Activated B cell treated with CpG ODN at 0.5 μM for 24 hours (primary cell): ENCODE measurements around the gene UPK1B. TPM values are rescaled to one million over a fixed set of nuclear protein-coding genes. Genes with fewer than 3 reads are reported as not detected.

Source experiments
- ATAC-seq: fragments of 200-7000 bp; cut with Tn5 transposase; one replicate; pipeline ENCODE4 v1.10.0; 2021; ENCODE audit warnings: low read depth, mild to moderate bottlenecking, moderate library complexity
- CTCF ChIA-PET: fragments of 350-600 bp; sonication (Branson Sonifier 250); formaldehyde crosslinking; loops from one replicate; lab custom pipeline; 2021; ENCODE audit warnings: antibody characterized with exemption; lab: Charles Lee
- POLR2A ChIA-PET: fragments of 350-600 bp; sonication (Branson Sonifier 250); formaldehyde crosslinking; loops from one replicate; lab custom pipeline; 2021; ENCODE audit warnings: antibody characterized with exemption; lab: Charles Lee
- DNase-seq: peaks from one replicate; pipeline ENCODE4 v3.0.0; 2022
- H3K27ac Mint-ChIP-seq: one replicate; pipeline ENCODE4 v1.8.0; 2020; ENCODE audit warnings: mixed read lengths
- H3K27me3 Mint-ChIP-seq: one replicate; pipeline ENCODE4 v1.8.0; 2021; ENCODE audit warnings: mixed read lengths
- H3K36me3 Mint-ChIP-seq: one replicate; pipeline ENCODE4 v1.8.0; 2021; ENCODE audit warnings: low read depth, mixed read lengths
- H3K4me1 Mint-ChIP-seq: one replicate; pipeline ENCODE4 v1.8.0; 2021; ENCODE audit warnings: mixed read lengths
- H3K4me3 Mint-ChIP-seq: one replicate; pipeline ENCODE4 v1.8.0; 2020; ENCODE audit warnings: mild to moderate bottlenecking, mixed read lengths
- H3K9me3 Mint-ChIP-seq: one replicate; pipeline ENCODE4 v1.8.0; 2020; ENCODE audit warnings: mixed read lengths
- intact Hi-C: fragments of 100-400 bp; cut with micrococcal nuclease; formaldehyde crosslinking; loops from one replicate; pipeline ENCODE4 v1.15.1; 2024
- total RNA-seq: library from RNA; stranded (reverse); gene quantifications from 2 replicates; pipeline ENCODE4 v1.2.3, GENCODE V29; 2022
- TF ChIP-seq, protein P1 (sequence below): fragments of 200-600 bp; IDR thresholded peaks from one replicate; pipeline ENCODE4 v1.8.0; 2022; ENCODE audit warnings: antibody characterized with exemption, mild to moderate bottlenecking

UPK1B gene
- total RNA-seq, 1 donor from 2014 or later = not detected

GRCh38 chr3:119205209-119205608 lies 31.8 kb downstream of the UPK1B start:
- H3K27me3 Mint-ChIP-seq = no peaks in the 10 kb centered on the region
- no peak for DNase-seq
- H3K4me3 Mint-ChIP-seq = no peak overlapping the region
- POLR2A ChIA-PET = no interaction called here
- no peak overlapping the region for H3K27ac Mint-ChIP-seq
- H3K4me1 Mint-ChIP-seq = no peaks in the 10 kb centered on the region
- no peaks in the 10 kb centered on the region for H3K9me3 Mint-ChIP-seq
- no peak for ATAC-seq
- peaks cover 22% of the 10 kb centered on the region for H3K36me3 Mint-ChIP-seq
- CTCF ChIA-PET = no interaction called here
- intact Hi-C loops = no loop called here
- TF ChIP-seq, protein P1, sequence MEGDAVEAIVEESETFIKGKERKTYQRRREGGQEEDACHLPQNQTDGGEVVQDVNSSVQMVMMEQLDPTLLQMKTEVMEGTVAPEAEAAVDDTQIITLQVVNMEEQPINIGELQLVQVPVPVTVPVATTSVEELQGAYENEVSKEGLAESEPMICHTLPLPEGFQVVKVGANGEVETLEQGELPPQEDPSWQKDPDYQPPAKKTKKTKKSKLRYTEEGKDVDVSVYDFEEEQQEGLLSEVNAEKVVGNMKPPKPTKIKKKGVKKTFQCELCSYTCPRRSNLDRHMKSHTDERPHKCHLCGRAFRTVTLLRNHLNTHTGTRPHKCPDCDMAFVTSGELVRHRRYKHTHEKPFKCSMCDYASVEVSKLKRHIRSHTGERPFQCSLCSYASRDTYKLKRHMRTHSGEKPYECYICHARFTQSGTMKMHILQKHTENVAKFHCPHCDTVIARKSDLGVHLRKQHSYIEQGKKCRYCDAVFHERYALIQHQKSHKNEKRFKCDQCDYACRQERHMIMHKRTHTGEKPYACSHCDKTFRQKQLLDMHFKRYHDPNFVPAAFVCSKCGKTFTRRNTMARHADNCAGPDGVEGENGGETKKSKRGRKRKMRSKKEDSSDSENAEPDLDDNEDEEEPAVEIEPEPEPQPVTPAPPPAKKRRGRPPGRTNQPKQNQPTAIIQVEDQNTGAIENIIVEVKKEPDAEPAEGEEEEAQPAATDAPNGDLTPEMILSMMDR = no peak

DNA sequence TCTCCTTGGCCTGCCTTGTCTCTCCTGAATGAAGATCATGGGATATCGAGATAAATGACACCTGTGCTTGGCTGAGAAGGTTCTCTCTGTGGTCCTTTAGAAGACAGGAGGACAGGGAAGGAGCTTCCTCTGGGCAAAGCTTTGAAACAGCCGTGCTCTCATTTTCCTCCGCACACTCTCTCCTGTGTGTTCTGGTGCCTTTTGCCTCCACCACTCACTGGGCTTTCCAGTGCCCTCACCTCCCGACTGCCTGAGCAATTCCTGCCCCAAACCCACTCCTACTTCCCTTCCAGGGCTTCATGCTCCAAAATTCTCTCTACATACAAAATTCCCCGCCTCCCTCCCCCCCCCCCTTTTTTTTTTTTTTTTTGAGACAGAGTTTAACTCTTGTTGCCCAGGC lies 32.3 kb downstream of the UPK1B start:
- H3K27ac Mint-ChIP-seq = no peak overlapping the region
- CTCF ChIA-PET = no interaction called here

GRCh38 chr3:119206611-119207511 lies 33.5 kb downstream of the UPK1B start:
- TF ChIP-seq, protein P1 = no peak
- ATAC-seq (no peak), DNase-seq (no peak)
- intact Hi-C loops = no loop called here
- Mint-ChIP-seq H3K4me3 (no peak overlapping the region), H3K4me1 (no peaks in the 10 kb centered on the region), H3K9me3 (no peaks in the 10 kb centered on the region), H3K36me3 (peaks cover 34% of the 10 kb centered on the region), H3K27ac (no peak overlapping the region), H3K27me3 (no peaks in the 10 kb centered on the region)
- ChIA-PET CTCF (no interaction called here), POLR2A (no interaction called here)

More for the DNA sequence above, 32.3 kb downstream of the UPK1B start:
- DNase-seq = no peak
- Mint-ChIP-seq H3K27me3 (no peaks in the 10 kb centered on the region), H3K9me3 (no peaks in the 10 kb centered on the region), H3K36me3 (peaks cover 27% of the 10 kb centered on the region), H3K4me3 (no peak overlapping the region), H3K4me1 (no peaks in the 10 kb centered on the region)
- ATAC-seq = no peak
- POLR2A ChIA-PET = no interaction called here
- TF ChIP-seq, protein P1 = no peak
- intact Hi-C loops = no loop called here

DNA sequence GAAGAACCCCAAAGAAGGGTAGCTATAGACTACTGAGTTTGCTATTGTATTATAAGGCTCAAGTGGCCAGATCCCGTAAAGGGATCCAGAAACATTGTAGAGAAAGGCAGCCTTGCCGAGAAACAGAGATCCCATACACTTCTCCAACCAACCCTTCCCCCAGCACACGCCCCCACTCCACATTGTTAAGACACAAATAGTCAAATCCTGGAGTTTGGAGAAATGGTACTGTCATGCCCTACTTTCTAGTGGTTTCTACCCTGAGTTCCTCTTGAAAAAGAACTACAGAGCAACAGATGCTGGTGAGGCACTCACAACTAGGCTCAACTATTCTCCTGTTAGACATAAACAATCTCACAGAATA lies 34.1 kb downstream of the UPK1B start:
- no peak overlapping the region for H3K4me3 Mint-ChIP-seq
- CTCF ChIA-PET = no interaction called here

DNA sequence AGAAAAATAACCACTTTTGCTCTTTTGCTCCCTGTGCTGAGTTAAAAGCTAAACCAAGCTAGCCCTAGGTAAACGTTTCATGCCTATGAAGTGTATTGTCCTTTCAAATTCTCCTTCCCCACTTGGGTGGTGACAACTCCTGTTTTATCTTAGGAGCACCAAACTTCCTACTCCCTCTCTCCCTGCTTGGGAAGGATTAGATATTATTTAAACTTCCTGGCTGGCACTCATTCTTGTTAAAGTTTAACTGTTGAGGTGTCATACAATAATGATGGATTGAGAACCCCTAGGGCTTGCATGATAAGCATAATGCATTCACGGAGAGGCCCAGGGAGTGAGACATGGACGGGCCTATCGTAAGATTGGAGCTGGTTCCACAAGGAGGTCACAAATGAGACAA lies 37.8 kb downstream of the UPK1B start:
- Mint-ChIP-seq H3K4me1 (no peaks in the 10 kb centered on the region), H3K36me3 (peaks cover 72% of the 10 kb centered on the region), H3K27ac (no peak overlapping the region), H3K27me3 (no peaks in the 10 kb centered on the region), H3K9me3 (no peaks in the 10 kb centered on the region), H3K4me3 (no peak overlapping the region)
- TF ChIP-seq, protein P1 = no peak
- POLR2A ChIA-PET = no interaction called here
- ATAC-seq (no peak), DNase-seq (no peak)
- CTCF ChIA-PET = no interaction called here
- intact Hi-C loops = no loop called here

More for the DNA sequence above, 34.1 kb downstream of the UPK1B start:
- TF ChIP-seq, protein P1 = no peak
- POLR2A ChIA-PET = no interaction called here
- Mint-ChIP-seq H3K4me1 (no peaks in the 10 kb centered on the region), H3K27me3 (no peaks in the 10 kb centered on the region), H3K27ac (no peak overlapping the region), H3K9me3 (no peaks in the 10 kb centered on the region), H3K36me3 (peaks cover 41% of the 10 kb centered on the region)
- no peak for DNase-seq
- intact Hi-C loops = no loop called here
- no peak for ATAC-seq
